Heart right ventricle (tissue), 16 donors: Measurements from ENCODE around the gene EDNRB. TPM values are rescaled to one million over a fixed set of nuclear protein-coding genes. Genes with fewer than 3 reads are reported as not detected.

Experiments
- ATAC-seq, 8 donors: fragments of 200-7000 bp; cut with Tn5 transposase; one replicate each; pipeline ENCODE4 v1.9.1; 2020; ENCODE audit warnings: mild to moderate bottlenecking in 8 of 8, moderate library complexity in 8 of 8, moderate number of reproducible peaks in 1 of 8
- DNase-seq, 2 donors: peaks; one replicate each; pipeline ENCODE4 v3.0.0-alpha.2; 2020
- H3K27ac ChIP-seq, 10 donors: fragments of 200-600 bp; sonication (generic) in 2 of 10; one replicate each; pipeline versions ENCODE4 v1.5.0 to v1.8.0; 2020 to 2022; ENCODE audit warnings: mild to moderate bottlenecking in 3 of 10
- H3K27me3 ChIP-seq, 7 donors: fragments of 200-600 bp; one replicate each; pipeline ENCODE4 v1.8.0; 2021 to 2022; ENCODE audit warnings: mild to moderate bottlenecking in 2 of 7
- H3K36me3 ChIP-seq, 9 donors: fragments of 200-600 bp; sonication (generic) in 1 of 9; one replicate each; pipeline versions ENCODE4 v1.5.0 to v1.8.0; 2020 to 2022; ENCODE audit warnings: mild to moderate bottlenecking in 2 of 9
- H3K4me1 ChIP-seq, 9 donors: fragments of 200-600 bp; sonication (generic) in 1 of 9; one replicate each; pipeline versions ENCODE4 v1.5.0 to v1.8.0; 2020 to 2022; ENCODE audit warnings: mild to moderate bottlenecking in 4 of 9
- H3K4me3 ChIP-seq, 10 donors: fragments of 200-600 bp; sonication (generic) in 2 of 10; one replicate each; pipeline versions ENCODE4 v1.5.0 to v1.8.0; 2020 to 2022; ENCODE audit warnings: mild to moderate bottlenecking in 7 of 10, moderate library complexity in 2 of 10
- H3K9me3 ChIP-seq, 11 donors: fragments of 200-600 bp in 10 of 11; sonication (generic) in 2 of 11; one replicate each; pipeline versions ENCODE4 v1.5.0 to v1.8.0; 2013 to 2022; ENCODE audit warnings: mild to moderate bottlenecking in 2 of 11, control low read depth in 1 of 11, moderate library complexity in 1 of 11
- WGBS, 2 donors: extraction: QIAGEN DNeasy Blood & Tissue Kit; methylation state at CpG; one replicate each; pipeline ENCODE4 v1.1.7; 2013; ENCODE audit warnings: inconsistent platforms in 1 of 2; 5-methylcytosine and 5-hydroxymethylcytosine counted together
- intact Hi-C, 10 donors: fragments of 100-400 bp; cut with DNase I; formaldehyde crosslinking; loops; one replicate each; pipeline versions ENCODE4 v1.11.1 to v1.14.2; 2022
- polyA plus RNA-seq, 2 donors: library from polyadenylated mRNA; stranded (reverse); fragments of 200-250 nt; gene quantifications; one replicate each; pipeline ENCODE4 v1.2.3, GENCODE V29; 2013
- total RNA-seq, 10 donors: library from RNA; stranded (reverse); fragmentation: NEBNext Ultra II Directional in 3 of 10; extraction: Animal tissue kit (Norgen Biotek cat#: 25700) in 3 of 10; gene quantifications; one replicate each; pipeline versions ENCODE4 v1.2.1 to v1.2.4, GENCODE V29; 2021 to 2023
- TF ChIP-seq, protein P1 (sequence below), 9 donors: fragments of 200-600 bp; sonication (generic) in 2 of 9; IDR thresholded peaks; one replicate each; pipeline versions ENCODE4 v1.5.0 to v1.8.0; 2021 to 2022; ENCODE audit warnings: antibody characterized with exemption in 9 of 9, mild to moderate bottlenecking in 5 of 9, moderate library complexity in 1 of 9
- donor health status: Arrhythmogenic right ventricular cardiomyopathy.
- donor health status: ischemic (EF 13 %, LVEDD 7.1; RV severe dilation, severe dysfunction).
- donor health status: healthy with polysubstance abuse.
- donor health status: DM: no; HTN: yes; CAD: no.
- donor health status: DM: no; HTN: no; CAD: no.
- donor health status: ischemic (EF 25% LVEDD 6.9; RV normal size, moderate dysfunction).
- donor health status: ischemic (EF 25% LVEDD 5.7; RV mildly dilated, moderate dysfunction).
- donor health status: healthy.
- donor health status: DM: yes; HTN: yes; CAD: no.
- donor health status: Ischemic cardiomyopathy.
- donor health status: ischemic (EF 35%, LVEDD 5.7; RV mildly dilated, moderate dysfunction).
- donor health status: nonischemic (EF 11% LVEDD 7.7; RV severe dilation, severe dysfunction).
- donor health status: DM: yes; HTN: yes; CAD: no.
- donor health status: PGD.
- donor health status: ischemic (EF 29% LVEDD 5.4; RV normal size, mild dysfunction).
- donor health status: nonischemic (EF 23%, LVEDD 6.1; RV moderate dilation, normal function).

The EDNRB gene
- total and polyA plus RNA-seq, 12 donors, result 9.3 to 61.9 (median 19.9) TPM

- peak overlapping the region; percentile 37 to 75 (median 68) for H3K4me3 ChIP-seq
- no peaks in the 10 kb centered on the region for H3K9me3 ChIP-seq
- no peaks in the 10 kb centered on the region for H3K36me3 ChIP-seq
- peaks cover 0 to 15% (median 5%) of the 10 kb centered on the region in 9 donors for H3K4me1 ChIP-seq
- ATAC-seq, result peak in 4 of 8 donors; percentile 16 to 37 (median 29)
- intact Hi-C loops, result loop anchor here in 5 of 10 donors (2.0 to 10.0 kb wide), 6 partner anchors 62 to 205 kb away; no protein-coding TSS in a partner anchor
- DNase-seq, result no peak
- 36 to 38% methylated on average over 8 of the region's 8 CpGs for WGBS, 2 donors
- peak overlapping the region in 9 of 10 donors; percentile 8 to 87 (median 81) for H3K27ac ChIP-seq
- TF ChIP-seq, protein P1, sequence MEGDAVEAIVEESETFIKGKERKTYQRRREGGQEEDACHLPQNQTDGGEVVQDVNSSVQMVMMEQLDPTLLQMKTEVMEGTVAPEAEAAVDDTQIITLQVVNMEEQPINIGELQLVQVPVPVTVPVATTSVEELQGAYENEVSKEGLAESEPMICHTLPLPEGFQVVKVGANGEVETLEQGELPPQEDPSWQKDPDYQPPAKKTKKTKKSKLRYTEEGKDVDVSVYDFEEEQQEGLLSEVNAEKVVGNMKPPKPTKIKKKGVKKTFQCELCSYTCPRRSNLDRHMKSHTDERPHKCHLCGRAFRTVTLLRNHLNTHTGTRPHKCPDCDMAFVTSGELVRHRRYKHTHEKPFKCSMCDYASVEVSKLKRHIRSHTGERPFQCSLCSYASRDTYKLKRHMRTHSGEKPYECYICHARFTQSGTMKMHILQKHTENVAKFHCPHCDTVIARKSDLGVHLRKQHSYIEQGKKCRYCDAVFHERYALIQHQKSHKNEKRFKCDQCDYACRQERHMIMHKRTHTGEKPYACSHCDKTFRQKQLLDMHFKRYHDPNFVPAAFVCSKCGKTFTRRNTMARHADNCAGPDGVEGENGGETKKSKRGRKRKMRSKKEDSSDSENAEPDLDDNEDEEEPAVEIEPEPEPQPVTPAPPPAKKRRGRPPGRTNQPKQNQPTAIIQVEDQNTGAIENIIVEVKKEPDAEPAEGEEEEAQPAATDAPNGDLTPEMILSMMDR (IDR thresholded peaks at IDR 0.05), result no peak
- peaks cover 0 to 31% (median 0%) of the 10 kb centered on the region in 7 donors for H3K27me3 ChIP-seq
These were observed 1.3 kb upstream of the EDNRB start for GRCh38 chr13:77919921-77920294.

- intact Hi-C loops, result loop anchor here in 4 of 10 donors (2.0 to 10.0 kb wide), 5 partner anchors 63 to 185 kb away; no protein-coding TSS in a partner anchor
- Histone ChIP-seq H3K4me1 (peaks cover 0 to 19% (median 6%) of the 10 kb centered on the region in 9 donors), H3K9me3 (no peaks in the 10 kb centered on the region), H3K4me3 (peak overlapping the region; percentile 37 to 75 (median 68)), H3K36me3 (no peaks in the 10 kb centered on the region), H3K27ac (peak overlapping the region; percentile 60 to 87 (median 79)), H3K27me3 (peaks cover 0 to 31% (median 0%) of the 10 kb centered on the region in 7 donors)
- 0 to 1% methylated on average over 29 of the region's 29 CpGs for WGBS, 2 donors
- peak; percentile 51 to 70 for DNase-seq
- TF ChIP-seq, protein P1 (IDR thresholded peaks at IDR 0.05), result no peak
- ATAC-seq, result peak; percentile 82 to 88 (median 86)
These were observed 752 bp upstream of the EDNRB start for GRCh38 chr13:77919246-77919920.

DNA sequence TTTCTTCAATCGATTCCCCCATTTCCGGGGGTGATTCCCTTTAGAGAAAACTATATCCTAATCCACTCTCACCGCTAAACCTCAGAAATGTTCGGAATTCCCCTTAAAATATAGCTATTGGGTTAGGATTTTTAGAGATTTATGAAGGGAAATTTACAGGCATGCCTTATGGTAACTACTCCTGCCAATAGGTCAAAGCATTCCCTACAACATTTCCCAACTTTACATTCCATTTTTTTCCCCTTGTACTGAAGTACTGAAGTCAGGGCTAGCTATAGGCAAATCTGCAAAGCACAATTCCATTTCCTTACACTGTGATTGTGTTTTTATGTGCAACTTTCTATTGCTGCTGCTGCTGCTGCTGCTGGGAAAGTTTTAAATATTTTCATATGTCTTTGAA lies 2.1 kb downstream of the EDNRB start:
- TF ChIP-seq, protein P1 (IDR thresholded peaks at IDR 0.05), result no peak
- DNase-seq (no peak), ATAC-seq (no peak)
- Histone ChIP-seq H3K27me3 (peaks cover 0 to 31% (median 0%) of the 10 kb centered on the region in 7 donors), H3K36me3 (no peaks in the 10 kb centered on the region), H3K9me3 (no peaks in the 10 kb centered on the region), H3K27ac (peak overlapping the region in 8 of 10 donors; percentile 1 to 87 (median 81)), H3K4me3 (peak overlapping the region; percentile 37 to 75 (median 68)), H3K4me1 (peaks cover 0 to 30% (median 10%) of the 10 kb centered on the region in 9 donors)
- 50 to 64% methylated on average over 4 of the region's 4 CpGs for WGBS, 2 donors
- intact Hi-C loops, result loop anchor here in 4 of 10 donors (5.0 to 10.0 kb wide), 4 partner anchors 66 to 188 kb away; no protein-coding TSS in a partner anchor

GRCh38 chr13:77915686-77916085 lies 2.9 kb downstream of the EDNRB start:
- intact Hi-C loops, result loop anchor here in 4 of 10 donors (5.0 to 10.0 kb wide), 4 partner anchors 67 to 189 kb away; no protein-coding TSS in a partner anchor
- no peak for ATAC-seq
- TF ChIP-seq, protein P1 (IDR thresholded peaks at IDR 0.05), result no peak
- peak overlapping the region in 7 of 10 donors; percentile 63 to 87 (median 81) for H3K27ac ChIP-seq
- WGBS, 2 donors, result 78 to 92% methylated on average over 1 of the region's 1 CpG
- H3K4me1 ChIP-seq, result peaks cover 0 to 33% (median 10%) of the 10 kb centered on the region in 9 donors
- peak overlapping the region; percentile 37 to 75 (median 68) for H3K4me3 ChIP-seq
- no peaks in the 10 kb centered on the region for H3K9me3 ChIP-seq
- H3K27me3 ChIP-seq, result peaks cover 0 to 25% (median 0%) of the 10 kb centered on the region in 7 donors
- H3K36me3 ChIP-seq, result no peaks in the 10 kb centered on the region
- no peak for DNase-seq
